GM18499 (cell line): ENCODE results near the gene ZNRD2.
"Not testable (repeated sequence)": the region's sequence is repeated elsewhere in the genome, so short reads cannot be mapped to it uniquely, and the experiment has no call there.

Experiments
- ATAC-seq: cut with Tn5 transposase; IDR thresholded peaks from one replicate; pipeline ENCODE4 v1.9.1; 2021; ENCODE audit warnings: moderate number of reproducible peaks; ENCODE audit not compliant: insufficient read depth, unreplicated experiment

The ZNRD2 gene

DNA sequence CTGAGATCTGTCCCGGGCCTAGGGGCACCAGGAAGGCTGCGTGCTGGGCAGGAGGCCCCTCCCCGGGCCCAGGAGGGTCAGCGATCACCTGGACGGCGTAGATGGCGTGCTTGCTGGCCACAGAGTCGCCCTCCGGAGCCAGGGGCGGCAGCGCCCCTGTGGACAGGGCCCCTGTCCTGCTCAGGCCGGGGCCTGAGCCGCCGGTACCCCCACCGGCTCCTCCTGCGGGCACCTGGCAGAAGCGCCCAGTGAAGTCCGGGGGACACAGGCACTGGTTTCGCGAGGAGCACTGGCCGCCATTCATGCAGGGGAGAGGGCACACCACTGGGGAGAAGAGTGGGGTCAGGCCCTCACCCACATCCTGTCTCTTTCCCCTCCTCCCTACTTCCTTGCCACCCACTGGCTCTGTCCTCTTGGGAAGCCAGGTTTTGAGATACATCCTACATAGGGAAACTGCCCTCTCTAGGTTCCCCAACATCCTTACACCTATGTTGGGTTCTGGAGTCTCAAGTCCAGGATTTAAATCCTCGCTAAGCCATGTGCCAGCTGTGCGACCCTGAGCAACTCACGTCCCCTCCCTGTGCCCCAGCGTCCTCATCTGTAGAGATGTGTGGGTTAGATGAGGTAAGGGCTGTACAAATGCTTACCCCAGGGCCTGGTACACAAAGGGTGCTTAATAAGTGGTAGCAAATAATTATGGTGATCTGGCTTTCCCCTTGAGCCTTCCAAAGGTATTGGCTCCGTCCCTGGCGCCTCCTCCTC is 16.0 kb upstream of the ZNRD2 start:
- no peak for ATAC-seq

DNA sequence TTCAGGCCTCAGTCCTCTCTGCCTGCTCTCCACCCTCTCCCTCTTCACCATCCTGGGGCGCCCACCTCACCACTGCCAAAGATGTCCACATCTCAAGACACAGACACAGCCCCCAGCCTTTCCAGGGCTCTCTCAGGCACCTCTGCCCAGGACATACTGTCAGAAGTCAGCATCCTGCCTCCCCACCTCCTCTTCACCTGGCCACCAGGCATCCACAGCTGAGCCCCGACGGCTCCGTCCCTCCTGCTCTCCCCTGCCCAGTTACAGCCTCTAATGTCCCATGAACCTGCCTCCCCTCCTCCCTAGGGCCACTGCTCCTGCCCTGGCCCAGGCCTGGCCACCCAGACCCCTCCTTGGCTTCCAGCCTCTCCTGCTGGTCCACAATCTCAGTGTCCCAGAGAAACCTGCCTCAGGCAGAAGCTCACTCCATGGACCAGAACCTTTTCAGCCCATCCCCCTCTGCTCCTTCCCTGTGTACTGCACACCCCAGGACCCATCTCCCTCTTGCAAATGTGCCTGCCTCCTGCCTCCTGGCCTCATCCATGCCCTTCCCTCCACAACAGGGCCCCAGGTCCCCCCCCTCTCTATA is 15.3 kb upstream of the ZNRD2 start:
- ATAC-seq = no peak

DNA sequence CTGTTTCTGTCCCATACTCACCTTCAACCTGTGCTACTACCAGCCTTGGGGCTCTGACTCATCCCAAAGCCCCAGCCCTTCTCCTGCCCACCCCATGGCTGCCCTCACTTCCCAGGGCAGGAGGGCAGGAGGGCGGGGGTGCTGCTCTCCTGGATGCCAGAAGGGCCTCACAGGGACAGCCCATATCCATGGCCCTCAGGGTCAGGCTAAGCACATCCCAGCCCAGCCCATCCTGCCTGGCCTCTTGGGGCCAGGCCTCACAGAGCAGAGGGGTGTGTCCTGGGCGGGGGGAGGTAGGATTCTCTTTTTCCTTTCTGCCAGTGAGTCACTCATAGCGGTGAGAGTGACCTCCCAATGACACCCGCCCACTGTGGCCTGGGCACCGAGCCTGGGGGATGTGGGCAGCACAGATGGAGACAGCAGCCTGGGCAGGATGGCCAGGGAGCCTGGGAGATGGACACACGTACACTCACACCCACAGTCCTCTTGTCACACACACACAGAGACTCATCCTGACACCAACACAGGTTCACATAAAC is 14.5 kb upstream of the ZNRD2 start:
- no peak for ATAC-seq

DNA sequence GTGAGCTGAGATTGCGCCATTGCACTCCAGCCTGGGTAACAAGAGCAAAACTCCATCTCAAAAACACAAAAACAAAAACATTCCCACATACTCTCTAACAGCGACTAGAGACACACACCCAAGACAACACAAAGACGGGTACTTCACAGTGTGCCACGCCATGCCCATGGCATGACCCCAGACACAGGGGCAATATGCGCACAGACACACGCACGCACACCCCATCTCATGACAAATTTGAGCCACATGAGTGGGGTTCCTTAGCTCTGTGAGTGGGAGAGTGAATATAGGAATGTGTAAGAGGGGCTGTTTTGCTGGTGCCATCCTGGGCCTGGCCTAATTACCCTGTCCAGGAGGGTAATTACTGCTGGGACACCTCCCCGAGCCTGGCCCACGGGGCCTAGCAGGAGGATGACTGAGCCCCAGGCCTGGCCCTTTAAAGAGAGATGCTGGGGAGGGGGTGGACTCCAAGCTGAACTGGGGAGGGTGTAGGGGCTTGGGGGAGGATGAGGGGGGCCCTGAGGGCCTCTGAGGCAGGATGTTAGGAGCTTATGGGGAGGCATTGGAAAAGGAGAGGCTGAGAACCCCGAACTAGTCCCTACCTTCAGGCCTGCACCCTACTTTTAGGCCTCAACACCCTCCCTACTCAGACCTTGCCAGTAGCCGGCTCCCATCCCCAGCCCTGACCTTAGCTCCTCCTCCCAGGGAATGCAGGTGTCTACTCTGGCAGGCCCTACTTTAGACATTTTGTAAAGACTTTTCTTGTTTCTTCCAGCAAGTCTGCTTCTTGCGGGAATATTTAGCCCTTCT is 13.6 kb upstream of the ZNRD2 start:
- ATAC-seq = no peak

DNA sequence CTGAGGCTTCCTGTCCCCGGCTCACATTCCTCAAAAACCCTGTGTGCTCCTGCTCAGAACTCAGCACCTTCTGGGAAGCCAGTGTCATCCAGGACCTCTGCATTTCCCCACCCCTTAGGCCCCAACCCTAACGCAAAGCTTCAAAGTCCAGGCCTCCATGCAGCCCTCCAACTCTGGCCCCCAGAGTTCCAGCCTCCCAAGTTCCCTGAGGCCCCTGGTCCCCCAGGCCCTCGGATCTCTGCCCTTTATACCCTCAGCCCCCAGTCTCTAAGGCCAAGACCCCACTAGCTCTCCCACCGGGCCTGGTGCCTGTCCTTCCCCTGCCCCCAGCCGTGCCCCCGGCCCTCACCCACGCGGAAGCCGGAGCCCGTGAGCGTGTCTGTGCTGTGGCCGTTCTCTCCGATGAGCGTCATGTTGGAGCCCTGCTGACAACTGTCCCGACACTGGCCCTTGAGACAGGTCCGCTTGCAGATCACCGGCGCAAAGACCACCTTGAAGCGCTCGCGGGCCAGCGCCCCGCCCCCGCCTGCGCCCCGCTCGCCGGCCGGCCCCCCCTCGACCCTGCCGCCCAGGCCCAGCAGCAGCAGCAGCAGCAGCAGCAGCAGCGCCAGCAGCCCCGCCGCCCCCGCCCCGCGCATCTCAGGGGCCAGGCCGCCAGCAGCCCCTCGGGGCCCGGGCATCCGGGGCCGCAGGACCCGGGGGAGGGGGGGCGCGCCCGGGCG is 12.8 kb upstream of the ZNRD2 start:
- no peak for ATAC-seq

DNA sequence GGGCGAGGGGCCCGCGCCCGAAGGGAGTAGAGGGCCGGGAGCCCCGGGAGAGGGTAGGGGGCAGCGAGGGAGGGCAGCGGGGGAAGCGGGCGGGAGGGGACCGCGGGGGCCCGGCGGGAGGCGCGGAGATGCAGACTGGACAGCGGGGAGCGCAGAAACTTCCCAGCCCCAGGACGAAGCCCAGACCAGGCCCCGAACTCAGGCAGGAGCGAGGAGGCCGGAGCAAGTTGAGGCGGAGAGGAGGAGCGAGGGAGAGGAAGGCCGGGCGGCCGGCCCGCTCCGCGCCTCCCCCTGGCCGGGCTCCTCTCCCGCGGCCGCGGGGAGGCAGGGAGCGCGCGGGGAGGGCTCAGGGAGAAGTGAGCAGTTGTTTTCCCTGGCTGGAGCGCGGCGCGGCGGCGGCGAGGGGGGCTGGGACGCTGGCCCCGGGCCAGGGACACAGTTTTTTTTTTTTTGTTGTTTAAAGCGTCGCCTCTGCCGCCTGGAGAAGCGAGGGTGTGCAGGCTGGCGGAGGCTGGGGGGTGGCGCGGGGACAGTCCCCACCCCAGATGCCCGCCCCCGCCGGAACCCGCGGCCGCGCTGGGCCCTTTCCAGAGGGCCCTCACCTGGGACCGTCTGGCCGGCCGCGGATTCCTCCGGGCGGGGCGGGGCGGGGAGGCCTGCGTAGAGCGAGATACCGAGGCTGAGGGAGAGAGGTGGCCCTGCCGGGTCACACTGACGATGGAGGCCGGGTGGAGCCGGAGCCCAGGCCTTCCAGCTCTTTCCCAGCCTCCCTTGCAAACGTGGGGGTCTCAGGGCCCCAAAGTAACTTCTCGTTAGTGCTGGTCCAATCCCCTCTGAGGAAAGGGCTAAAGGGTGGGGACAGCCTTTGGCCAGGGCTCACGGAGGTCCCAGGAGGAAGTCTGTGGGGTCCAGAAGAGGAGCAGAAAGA is 12.0 kb upstream of the ZNRD2 start, which contains the start of gene LTBP3:
Gene LTBP3 (minus strand): TSS at position 358 of the 928 bp plus-strand sequence. CDS start 400 bp downstream, outside the sequence.
- no peak for ATAC-seq

DNA sequence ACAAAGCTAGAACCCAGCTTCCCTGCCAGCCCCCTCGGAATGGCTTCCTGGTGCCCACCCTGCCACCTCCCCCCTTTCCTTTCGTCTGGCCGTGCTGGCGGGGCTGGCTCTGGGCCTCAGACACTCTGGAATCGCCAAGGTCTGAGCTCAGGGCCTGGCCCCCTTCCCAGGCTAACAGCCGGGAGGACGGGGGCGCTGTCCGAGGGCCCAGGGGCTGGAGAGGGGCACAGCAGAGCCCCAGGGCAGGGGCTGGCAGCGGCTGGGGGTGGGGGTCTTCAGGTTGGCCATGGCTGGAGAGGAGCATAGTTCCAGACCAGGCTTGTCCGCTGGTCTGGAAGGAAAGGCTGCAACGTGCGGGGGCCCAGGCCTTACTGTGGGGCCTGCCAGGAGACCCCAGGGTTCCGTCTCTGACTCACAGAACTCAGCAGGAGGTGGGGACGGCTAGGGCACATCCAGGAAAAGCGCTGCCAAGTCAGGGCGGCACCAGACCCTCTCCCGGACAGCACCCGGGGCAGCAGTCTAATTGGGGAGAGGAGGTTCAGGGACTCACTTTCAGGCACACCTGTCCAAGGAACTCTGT is 11.3 kb upstream of the ZNRD2 start:
- ATAC-seq = no peak

DNA sequence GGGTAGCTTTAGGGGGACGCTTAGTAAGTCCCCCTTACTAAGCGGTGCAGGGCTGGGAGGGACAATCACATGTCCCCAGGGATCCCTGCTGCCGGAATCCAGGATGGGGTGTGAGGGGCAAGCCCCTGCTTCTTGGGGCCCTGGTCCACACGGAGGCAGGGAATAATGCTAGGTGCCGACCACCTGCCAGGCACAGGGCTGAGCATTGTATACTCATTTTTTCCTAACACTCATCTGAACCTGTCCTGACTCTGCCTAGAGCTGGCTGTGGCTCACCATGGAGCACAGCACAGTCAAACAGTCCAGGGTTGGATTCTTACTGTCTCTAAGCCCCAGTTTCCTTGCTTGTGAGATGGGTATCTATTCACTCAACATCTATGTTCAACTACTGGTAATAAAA is 10.7 kb upstream of the ZNRD2 start:
- ATAC-seq = no peak

DNA sequence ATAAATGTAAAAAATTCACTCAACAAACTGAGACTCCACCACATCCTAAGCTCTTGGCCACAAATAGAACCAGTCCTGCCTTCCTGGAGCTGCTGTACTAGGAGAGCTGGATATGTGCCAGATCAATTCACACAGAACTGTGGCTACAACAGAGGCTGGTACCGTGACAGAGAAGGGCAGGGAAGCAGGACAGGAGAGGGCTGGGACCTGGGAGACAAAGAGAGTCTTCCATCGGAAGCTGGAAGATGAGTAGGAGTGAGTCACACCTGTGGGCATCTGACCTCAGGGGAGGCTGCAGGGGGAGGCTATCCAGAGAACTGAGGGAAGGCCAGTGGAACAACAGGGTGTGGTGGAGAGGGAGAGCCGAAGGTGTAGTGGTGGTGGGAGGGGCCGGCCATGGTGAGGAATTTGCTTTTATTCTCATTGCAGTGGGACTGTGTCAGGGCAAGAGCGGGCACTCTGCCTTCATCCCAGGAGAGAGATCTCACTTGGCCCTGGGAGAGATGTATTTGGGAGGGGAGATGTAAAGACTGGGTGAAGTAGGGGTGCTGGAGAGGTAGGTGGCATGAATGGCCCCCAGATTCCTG is 10.2 kb upstream of the ZNRD2 start:
- ATAC-seq = no peak

DNA sequence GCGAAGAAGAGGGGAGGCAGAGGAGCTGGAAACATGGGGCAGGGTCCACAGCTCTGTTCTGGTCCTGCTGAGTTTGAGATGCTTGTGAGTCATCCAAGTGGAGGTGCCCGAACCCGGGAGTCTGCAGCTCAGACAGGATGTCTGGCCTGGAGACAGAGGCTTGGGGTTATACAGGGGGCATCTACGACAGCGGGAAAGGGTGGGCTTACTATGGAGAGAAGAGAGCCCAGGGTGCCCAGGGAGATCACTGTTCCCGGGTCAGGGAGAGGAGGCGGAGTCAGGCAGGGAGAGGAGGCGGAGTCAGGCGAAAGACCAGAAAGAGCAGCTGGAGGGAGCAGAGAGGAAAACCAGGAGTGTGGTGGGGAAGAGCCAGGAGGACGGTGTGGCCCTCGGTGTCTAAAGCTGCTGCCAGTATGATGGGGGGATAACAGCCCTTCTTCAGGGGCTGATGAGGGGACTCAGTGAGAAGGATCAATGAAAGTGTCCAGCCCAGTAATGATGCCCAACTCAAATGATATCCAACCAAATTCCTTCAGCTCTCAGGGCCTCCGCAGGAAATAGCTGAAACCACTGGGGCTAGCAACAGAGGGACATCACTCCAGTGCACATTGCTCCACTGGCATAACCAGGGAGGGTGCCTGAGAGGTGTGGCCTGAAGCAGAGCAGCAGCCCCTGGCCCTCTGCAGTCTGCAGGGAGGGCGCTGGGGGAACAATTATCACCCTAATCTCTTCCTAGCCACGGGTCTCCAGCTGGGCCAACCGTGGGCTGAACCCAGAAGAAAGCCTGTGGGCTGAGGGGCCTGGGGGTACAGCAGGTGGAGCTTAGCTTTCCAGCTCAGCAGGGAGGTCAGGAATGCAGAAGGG is 9.5 kb upstream of the ZNRD2 start:
- no peak for ATAC-seq

DNA sequence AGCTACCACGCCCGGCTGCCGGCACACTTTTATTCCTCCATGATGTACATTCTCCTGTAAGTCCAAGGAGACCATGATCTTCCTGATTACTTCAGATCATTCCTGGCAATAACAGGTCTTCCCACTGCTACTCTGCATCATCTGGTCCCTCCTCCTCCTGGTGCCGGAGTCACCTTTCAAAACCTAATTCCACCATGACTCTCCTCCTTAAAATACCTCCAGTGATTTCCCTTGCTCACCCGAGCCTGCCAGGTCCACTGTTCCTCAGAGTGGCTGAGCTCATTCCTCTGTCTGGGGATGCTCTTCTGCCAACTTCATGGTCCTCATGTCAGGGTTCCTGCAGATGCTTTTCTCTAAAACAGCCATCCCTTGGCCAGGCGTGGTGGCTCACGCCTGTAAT is 8.3 kb upstream of the ZNRD2 start:
- ATAC-seq = no peak

DNA sequence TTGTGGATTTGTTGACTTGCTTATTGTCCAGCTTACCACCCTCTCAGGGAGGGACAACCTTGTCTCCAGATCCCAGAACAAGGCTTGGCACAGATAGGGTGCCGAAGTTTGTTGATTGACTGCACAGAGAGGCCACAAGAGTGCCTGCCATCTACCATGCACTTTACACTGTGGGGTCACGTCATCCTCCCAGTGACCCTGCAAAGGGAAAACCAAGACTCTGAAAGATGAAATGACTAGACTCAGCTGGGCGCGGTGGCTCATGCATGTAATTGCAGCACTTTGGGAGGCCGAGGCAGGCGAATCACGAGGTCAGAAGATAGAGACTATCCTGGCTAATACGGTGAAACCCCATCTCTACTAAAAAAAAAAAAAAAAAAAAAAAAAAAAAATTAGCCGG is 7.5 kb upstream of the ZNRD2 start:
- ATAC-seq = no peak

DNA sequence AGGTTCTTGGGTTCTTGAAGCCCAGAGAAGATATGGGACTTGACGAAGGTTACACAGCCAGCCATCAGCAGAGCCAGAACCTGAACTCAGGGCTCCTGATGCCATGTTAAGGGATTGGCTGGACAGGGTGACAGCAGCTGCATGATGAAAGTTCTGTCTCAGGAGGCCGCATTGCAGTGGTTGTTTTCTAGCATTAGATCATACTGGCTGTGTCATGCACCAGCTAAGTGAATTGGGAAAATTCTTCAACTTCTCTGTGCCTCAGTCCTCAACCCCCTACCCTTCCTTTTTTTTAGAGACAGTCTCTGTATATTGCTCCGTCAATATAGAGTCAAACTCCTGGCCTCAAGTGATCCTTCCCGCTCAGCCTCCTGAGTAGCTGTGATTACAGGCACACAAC is 6.7 kb upstream of the ZNRD2 start:
- ATAC-seq = no peak

DNA sequence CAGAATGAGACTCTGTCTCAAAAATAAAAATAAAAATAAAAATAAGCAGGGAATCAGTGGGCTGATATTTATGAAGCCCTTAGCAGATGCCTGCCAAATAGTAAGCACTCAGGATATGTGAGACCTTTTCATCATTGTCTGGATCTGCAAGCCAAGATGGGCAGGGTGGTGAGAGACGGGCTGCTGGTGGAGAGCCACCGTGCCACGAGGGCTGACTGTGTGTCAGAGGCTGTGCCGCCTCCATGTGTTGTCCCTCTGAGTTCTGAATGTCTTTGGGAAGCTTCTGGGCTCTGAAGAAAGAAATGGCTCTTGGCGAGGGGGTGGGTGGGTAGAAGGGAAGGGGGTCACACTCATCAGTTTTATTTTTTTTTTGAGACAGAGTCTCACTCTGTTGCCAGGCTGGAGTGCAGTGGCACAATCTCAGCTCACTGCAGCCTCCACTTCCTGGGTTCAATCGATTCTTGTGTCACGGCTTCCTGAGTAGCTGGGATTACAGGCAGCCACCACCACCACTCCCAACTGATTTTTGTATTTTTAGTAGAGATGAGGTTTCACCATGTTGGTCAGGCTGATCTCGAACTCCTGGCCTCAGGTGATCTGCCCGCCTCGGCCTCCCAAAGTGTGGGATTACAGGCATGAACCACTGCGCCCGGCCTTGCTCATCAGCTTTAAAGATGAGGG is 5.3 kb upstream of the ZNRD2 start:
- not testable (repeated sequence) for ATAC-seq

DNA sequence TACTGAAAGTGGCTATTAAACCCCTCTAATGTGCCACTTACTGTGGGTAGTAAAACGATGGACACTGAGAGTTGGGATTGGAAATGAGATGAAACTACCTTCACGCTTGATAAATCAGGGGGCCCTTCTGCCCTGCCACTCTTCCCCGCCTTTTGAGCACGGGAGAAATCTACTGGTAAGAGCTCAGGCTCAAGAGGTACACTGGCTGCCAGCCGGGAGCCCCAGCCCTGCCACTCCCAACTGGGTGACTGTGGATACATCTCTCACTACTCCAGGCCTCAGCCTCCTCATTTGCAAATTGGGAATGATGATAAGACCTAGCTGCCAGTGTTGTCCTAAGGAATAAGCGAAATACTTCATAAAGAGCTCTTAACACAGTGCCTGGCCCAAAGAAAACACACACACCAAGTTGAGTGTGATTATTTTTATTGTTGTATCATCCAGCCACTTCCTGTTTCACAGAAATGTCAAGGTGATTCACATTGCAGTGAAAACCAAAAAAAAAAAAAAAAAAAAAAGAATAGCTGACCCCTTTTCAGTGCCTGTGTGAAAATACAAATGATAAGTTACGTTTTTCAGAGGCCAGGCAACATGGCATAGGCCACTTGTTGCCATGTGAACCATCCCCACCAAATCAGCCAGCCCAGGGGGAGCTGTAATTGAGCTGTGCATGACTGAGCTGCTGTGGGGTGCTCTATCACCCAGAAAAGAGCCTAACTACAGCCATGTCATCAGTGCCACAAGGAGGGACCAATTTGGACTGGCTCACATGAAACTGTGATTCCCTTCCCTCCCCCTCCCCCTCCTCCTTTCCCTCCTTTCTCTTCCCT is 4.4 kb upstream of the ZNRD2 start:
- ATAC-seq = no peak
